Lower leg skin (tissue), 4 donors: ENCODE measurements around the gene ELAPOR2. TPM values are rescaled to one million over a fixed set of nuclear protein-coding genes. Genes with fewer than 3 reads are reported as not detected.
"Not testable (repeated sequence)": the region's sequence is repeated elsewhere in the genome, so short reads cannot be mapped to it uniquely, and the experiment has no call there.

ENCODE experiments used
- DNase-seq, 2 donors: peaks; one replicate each; pipeline ENCODE4 v3.0.0-alpha.2; 2019; ENCODE audit warnings: low spot score in 2 of 2
- H3K4me3 ChIP-seq: fragments of 200-600 bp; sonication (generic); 2 replicates; pipeline ENCODE4 v1.5.1; 2017; ENCODE audit warnings: mild to moderate bottlenecking, low read depth; ENCODE audit not compliant: poor library complexity, severe bottlenecking
- POLR2A ChIP-seq, 2 donors: fragments of 450-650 bp; IDR thresholded peaks; one replicate each; pipeline ENCODE4 v1.6.1; 2016 to 2017; ENCODE audit warnings: antibody characterized with exemption in 2 of 2, mild to moderate bottlenecking in 1 of 2, moderate library complexity in 1 of 2
- WGBS, 2 donors: methylation state at CpG; one replicate each; pipeline ENCODE4 v1.1.5; 2018; 5-methylcytosine and 5-hydroxymethylcytosine counted together
- intact Hi-C: fragments of 100-400 bp; cut with DNase I; formaldehyde crosslinking; loops from one replicate; pipeline ENCODE4 v1.15.0; 2023; ENCODE audit warnings: low total_unique reads
- total RNA-seq, 4 donors: library from RNA; depleted of rRNA; stranded (reverse); fragments of >200 nt; gene quantifications; one replicate each; pipeline ENCODE4 v1.1.0, GENCODE V29; 2016
- TF ChIP-seq, protein P1 (sequence below), 3 donors: fragments of 450-650 bp; IDR thresholded peaks; one replicate each; pipeline ENCODE4 v1.5.1; 2016; ENCODE audit warnings: antibody characterized with exemption in 3 of 3, mild to moderate bottlenecking in 3 of 3, moderate library complexity in 2 of 3

Gene ELAPOR2
- total RNA-seq, 4 donors from 2014 or later, result 2.4 to 11.0 (median 6.1) TPM

DNA sequence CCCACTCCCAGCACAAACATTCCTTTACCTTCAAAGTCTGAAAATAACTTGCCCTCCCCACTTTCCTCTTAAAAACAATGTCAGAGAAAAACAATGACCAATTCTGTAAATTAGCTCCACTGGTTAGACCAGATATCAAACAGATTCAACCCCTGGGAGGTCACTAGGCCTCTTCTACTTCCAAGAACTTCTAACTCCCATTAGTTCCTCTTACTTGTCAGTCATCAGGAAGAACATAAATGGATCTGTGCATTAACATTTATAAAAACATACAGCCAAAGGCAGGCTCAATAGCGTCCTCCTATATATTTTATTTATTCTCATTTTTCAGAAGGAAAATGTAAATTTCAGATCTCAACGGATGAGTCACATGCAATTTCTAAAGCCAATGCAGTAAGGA is 2.2 kb downstream of the ELAPOR2 start:
- no peak overlapping the region for H3K4me3 ChIP-seq
- WGBS, 2 donors, result 91 to 93% methylated on average over 2 of the region's 2 CpGs
- intact Hi-C loops, result no loop called here
- TF ChIP-seq, protein P1, sequence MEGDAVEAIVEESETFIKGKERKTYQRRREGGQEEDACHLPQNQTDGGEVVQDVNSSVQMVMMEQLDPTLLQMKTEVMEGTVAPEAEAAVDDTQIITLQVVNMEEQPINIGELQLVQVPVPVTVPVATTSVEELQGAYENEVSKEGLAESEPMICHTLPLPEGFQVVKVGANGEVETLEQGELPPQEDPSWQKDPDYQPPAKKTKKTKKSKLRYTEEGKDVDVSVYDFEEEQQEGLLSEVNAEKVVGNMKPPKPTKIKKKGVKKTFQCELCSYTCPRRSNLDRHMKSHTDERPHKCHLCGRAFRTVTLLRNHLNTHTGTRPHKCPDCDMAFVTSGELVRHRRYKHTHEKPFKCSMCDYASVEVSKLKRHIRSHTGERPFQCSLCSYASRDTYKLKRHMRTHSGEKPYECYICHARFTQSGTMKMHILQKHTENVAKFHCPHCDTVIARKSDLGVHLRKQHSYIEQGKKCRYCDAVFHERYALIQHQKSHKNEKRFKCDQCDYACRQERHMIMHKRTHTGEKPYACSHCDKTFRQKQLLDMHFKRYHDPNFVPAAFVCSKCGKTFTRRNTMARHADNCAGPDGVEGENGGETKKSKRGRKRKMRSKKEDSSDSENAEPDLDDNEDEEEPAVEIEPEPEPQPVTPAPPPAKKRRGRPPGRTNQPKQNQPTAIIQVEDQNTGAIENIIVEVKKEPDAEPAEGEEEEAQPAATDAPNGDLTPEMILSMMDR (IDR thresholded peaks at IDR 0.05), result no peak
- no peak for TF ChIP-seq POLR2A (IDR thresholded peaks at IDR 0.05)
- no peak for DNase-seq

GRCh38 chr7:87056346-87056745 is 3.1 kb downstream of the ELAPOR2 start:
- DNase-seq, result no peak
- H3K4me3 ChIP-seq, result no peak overlapping the region
- TF ChIP-seq POLR2A (IDR thresholded peaks at IDR 0.05), result no peak
- TF ChIP-seq, protein P1 (IDR thresholded peaks at IDR 0.05), result no peak
- WGBS, 2 donors, result 67 to 70% methylated on average over 3 of the region's 3 CpGs
- intact Hi-C loops, result no loop called here

GRCh38 chr7:87048839-87049238 is 10.6 kb downstream of the ELAPOR2 start:
- intact Hi-C loops, result no loop called here
- no peak overlapping the region for H3K4me3 ChIP-seq
- DNase-seq, result no peak
- TF ChIP-seq, protein P1 (IDR thresholded peaks at IDR 0.05), result no peak
- no peak for TF ChIP-seq POLR2A (IDR thresholded peaks at IDR 0.05)
- WGBS, 2 donors, result 98 to 100% methylated on average over 1 of the region's 1 CpG

DNA sequence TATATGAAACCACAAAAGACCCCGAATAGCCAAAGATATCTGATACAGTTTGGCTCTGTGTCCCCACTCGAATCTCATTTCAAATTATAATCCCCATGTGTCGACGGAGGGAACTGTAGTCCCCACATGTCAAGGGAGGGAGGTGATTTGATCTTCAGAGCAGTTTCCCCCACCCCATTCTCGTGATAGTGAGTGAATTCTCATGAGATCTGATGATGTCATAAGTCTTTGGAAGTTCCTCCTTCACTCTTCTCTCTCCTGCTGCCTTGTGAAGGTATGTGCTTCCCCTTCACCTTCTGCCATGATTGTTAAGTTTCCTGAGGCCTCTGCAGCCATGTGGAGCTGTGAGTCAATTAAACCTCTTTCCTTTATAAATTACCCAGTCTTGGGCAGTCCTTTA is 13.0 kb downstream of the ELAPOR2 start:
- no peak for DNase-seq
- H3K4me3 ChIP-seq, result no peak overlapping the region
- intact Hi-C loops, result no loop called here
- TF ChIP-seq, protein P1 (IDR thresholded peaks at IDR 0.05), result no peak
- TF ChIP-seq POLR2A (IDR thresholded peaks at IDR 0.05), result no peak
- WGBS, 2 donors, result 89 to 93% methylated on average over 5 of the region's 5 CpGs

GRCh38 chr7:87044713-87045112 is 14.7 kb downstream of the ELAPOR2 start:
- DNase-seq, intact Hi-C loops, H3K4me3 ChIP-seq: not testable (repeated sequence)
- 85 to 90% methylated on average over 1 to 2 of the region's 2 CpGs for WGBS, 2 donors

GRCh38 chr7:87041586-87041985 is 17.9 kb downstream of the ELAPOR2 start:
- H3K4me3 ChIP-seq, DNase-seq, intact Hi-C loops: not testable (repeated sequence)
- WGBS, 2 donors, result 86 to 90% methylated on average over 5 of the region's 5 CpGs

DNA sequence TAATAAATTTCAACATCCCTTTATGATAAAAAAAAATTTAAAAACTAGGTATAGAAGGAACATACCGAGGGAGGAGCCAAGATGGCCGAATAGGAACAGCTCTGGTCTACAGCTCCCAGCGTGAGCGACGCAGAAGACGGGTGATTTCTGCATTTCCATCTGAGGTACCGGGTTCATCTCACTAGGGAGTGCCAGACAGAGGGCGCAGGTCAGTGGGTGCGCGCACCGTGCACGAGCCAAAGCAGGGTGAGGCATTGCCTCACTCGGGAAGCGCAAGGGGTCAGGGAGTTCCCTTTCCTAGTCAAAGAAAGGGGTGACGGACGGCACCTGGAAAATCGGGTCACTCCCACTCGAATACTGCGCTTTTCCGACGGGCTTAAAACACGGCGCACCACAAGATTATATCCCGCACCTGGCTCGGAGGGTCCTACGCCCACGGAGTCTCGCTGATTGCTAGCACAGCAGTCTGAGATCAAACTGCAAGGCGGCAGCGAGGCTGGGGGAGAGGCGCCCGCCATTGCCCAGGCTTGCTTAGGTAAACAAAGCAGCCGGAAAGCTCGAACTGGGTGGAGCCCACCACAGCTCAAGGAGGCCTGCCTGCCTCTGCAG is 19.7 kb downstream of the ELAPOR2 start:
- DNase-seq, intact Hi-C loops, H3K4me3 ChIP-seq: not testable (repeated sequence)
- 80 to 86% methylated on average over 32 to 33 of the region's 34 CpGs for WGBS, 2 donors
